Smooth muscle cell of trachea (primary cell): ENCODE measurements around the gene MYO1E. TPM values are rescaled to one million over a fixed set of nuclear protein-coding genes. Genes with fewer than 3 reads are reported as not detected.

Experiments used
- total RNA-seq: library from RNA; depleted of rRNA; stranded (reverse); fragments of >200 nt; gene quantifications from 2 replicates; pipeline ENCODE4 v1.2.1, GENCODE V29; 2014

MYO1E gene
- 82.2 and 107 TPM in 2 replicates for total RNA-seq

DNA sequence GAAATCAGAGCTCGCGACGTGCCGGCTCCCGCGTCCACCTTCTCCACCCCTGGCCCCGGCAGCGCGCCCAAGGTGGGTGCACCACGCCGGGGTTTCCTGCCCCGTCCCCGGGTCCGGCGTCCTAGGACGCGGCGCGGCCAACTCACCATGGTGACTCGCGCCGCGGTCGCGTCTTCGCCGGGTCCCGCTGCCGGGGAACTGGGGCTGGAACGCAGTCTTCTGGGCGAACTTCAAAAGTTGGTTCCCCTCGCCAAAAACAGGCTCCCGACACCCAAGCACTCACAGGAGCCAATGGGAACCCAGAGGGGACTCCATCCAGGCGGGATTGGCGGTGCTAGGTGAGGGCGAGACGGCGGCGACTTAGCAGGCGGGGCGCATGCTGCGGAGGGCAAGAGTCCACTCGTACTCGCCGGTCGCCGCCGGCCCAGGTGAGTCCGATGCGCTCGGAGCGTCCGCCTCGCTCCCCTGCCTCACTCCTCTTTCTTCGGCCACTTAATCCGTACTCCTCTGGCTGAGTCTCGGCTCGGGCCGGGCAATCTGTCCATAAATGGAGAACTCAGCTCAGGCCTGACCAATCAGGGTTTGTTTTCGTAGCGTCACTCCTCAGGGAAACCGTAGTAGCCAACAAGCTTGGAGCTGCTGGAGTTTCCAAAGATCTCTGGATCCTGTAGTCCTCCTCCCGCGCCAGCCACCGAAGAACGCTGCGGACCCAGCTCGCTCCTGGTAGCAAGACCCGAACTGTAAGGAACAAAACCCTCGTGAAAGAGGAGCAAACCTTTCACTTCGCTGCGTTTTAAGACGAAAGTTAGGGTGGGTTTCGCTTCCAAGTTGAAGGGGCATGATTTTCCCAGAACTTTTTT is at the start of gene MYO1E:
TSS of gene MYO1E (minus strand) at position 520 of the 860 bp plus-strand sequence. CDS start at position 149, 371 bp downstream.

DNA sequence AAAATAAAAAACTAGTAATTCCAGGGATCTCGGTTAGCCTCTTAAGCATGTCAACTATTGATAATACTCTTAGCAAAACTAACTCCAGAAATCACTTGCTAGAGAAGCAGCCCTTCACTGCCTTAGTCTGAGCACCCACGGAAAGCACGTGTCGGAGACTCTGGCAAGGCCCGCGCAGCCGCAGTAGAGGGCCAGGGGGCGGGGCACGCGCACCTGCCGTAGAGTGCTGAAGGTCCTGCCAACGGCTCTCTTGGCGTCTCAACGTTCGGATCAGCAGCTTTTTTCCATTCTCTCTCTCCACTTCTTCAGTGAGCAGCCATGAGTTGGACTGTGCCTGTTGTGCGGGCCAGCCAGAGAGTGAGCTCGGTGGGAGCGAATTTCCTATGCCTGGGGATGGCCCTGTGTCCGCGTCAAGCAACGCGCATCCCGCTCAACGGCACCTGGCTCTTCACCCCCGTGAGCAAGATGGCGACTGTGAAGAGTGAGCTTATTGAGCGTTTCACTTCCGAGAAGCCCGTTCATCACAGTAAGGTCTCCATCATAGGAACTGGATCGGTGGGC is 166.0 kb downstream of the MYO1E start, which contains the start of gene LDHAL6B:
TSS of gene LDHAL6B (plus strand) at position 221 of the 561 bp plus-strand sequence. CDS start at position 319, 98 bp downstream.

DNA sequence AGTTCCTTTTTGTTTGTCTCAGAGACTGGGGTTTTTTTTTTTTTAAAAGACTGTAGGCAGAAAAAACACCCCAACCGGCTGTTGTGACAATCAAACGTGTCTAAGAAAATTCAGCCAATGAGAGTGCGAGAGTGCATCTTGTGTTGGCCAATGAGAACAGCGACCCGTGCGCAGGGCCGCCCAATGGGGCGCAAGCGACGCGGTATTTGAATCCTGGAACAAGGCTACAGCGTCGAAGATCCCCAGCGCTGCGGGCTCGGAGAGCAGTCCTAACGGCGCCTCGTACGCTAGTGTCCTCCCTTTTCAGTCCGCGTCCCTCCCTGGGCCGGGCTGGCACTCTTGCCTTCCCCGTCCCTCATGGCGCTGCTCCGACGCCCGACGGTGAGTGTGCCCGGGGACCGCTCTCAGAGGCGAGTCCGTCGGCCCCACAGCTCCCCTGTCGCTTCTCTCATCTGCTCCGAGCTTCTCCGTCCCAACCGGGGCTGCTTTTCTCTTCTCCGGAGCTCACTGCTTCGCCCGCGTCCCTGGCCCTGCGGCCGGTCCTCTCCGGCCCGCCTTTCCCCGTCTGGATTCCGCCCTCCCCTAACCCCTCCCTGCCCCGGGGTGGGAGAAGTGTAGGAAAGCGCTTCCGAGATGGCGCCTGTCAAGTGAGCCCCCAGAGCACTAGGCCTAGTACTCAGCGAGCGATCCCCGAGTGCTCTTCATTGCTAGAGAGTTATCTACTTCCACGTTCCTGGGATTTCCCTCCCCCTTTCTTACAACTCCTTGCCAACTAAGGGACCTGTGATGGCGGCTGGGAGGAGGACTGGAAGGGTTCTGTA is 267.5 kb downstream of the MYO1E start, which contains the start of gene CCNB2:
TSS of gene CCNB2 (plus strand) at position 235 of the 821 bp plus-strand sequence. CDS start at position 358, 123 bp downstream.

Other genes with a start within 250 kb of the MYO1E start
- gene LDHAL6B, start 166.0 kb downstream of the MYO1E start, total RNA-seq = not detected in 2 replicates
- gene FAM81A, start 65.3 kb upstream of the MYO1E start, total RNA-seq = 0.29 and 0.33 TPM in 2 replicates
- gene GCNT3, start 238.9 kb upstream of the MYO1E start, total RNA-seq = 0.33 and 1.7 TPM in 2 replicates